H1 (cell line): ENCODE data around the gene CCDC120. TPM values are rescaled to one million over a fixed set of nuclear protein-coding genes. Genes with fewer than 3 reads are reported as not detected.

Experiments
- CTCF ChIA-PET: fragments of 300-600 bp; sonication (Branson Sonifier 250); formaldehyde crosslinking; loops from one replicate; lab custom pipeline; 2021; ENCODE audit not compliant: partially characterized antibody; lab: Charles Lee
- POLR2A ChIA-PET: fragments of 300-600 bp; sonication (Branson Sonifier 250); formaldehyde crosslinking; loops from one replicate; lab custom pipeline; 2021; ENCODE audit warnings: inconsistent platforms; ENCODE audit not compliant: partially characterized antibody; lab: Charles Lee
- DNase-seq, 2 experiments: peaks; one replicate each; pipeline versions ENCODE4 v3.0.0 to v3.0.0-alpha.2; 2010 to 2022; ENCODE audit warnings: low spot score in 2 of 2, low read depth in 1 of 2, mixed read lengths in 1 of 2
- FAIRE-seq: peaks from 2 replicates; lab custom pipeline; 2011; peaks lifted over from hg19 to GRCh38; lab: Jason Lieb, UNC
- H2AFZ ChIP-seq: 2 replicates; pipeline ENCODE4 v1.8.1; 2012; ENCODE audit warnings: low read length, inconsistent platforms
- H2AK5ac ChIP-seq: 2 replicates; pipeline ENCODE4 v1.6.1; 2013; ENCODE audit warnings: low read depth, low read length
- H2BK120ac ChIP-seq: replicated peaks from 2 replicates; pipeline ENCODE3; 2013; ENCODE audit warnings: low read depth, low read length, inconsistent platforms
- H2BK12ac ChIP-seq: 2 replicates; pipeline ENCODE4 v1.6.1; 2013; ENCODE audit warnings: low read depth, low read length
- H2BK15ac ChIP-seq: 2 replicates; pipeline ENCODE4 v1.6.1; 2013; ENCODE audit warnings: low read length
- H2BK20ac ChIP-seq: 2 replicates; pipeline ENCODE4 v1.6.1; 2013; ENCODE audit warnings: low read length
- H2BK5ac ChIP-seq: 2 replicates; pipeline ENCODE4 v1.6.1; 2013; ENCODE audit warnings: low read depth, low read length
- H3K14ac ChIP-seq: 2 replicates; pipeline ENCODE4 v1.6.1; 2013; ENCODE audit warnings: inconsistent platforms; ENCODE audit not compliant: insufficient read length
- H3K18ac ChIP-seq: 2 replicates; pipeline ENCODE4 v1.6.1; 2013; ENCODE audit warnings: low read length; ENCODE audit errors: extremely low read depth
- H3K23ac ChIP-seq: 2 replicates; pipeline ENCODE4 v1.6.1; 2013; ENCODE audit warnings: inconsistent platforms; ENCODE audit not compliant: insufficient read length
- H3K23me2 ChIP-seq: 2 replicates; pipeline ENCODE4 v1.6.1; 2013; ENCODE audit warnings: low read depth, low read length
- H3K27ac ChIP-seq: 2 replicates; pipeline ENCODE4 v1.6.1; 2011; ENCODE audit warnings: low read depth, low read length, inconsistent platforms
- H3K27me3 ChIP-seq, 4 experiments: replicated peaks in 1 of 4; 1 replicate in 1 of 4; 2 replicates in 3 of 4; pipeline versions ENCODE4 v1.6.1 to v1.8.1; 2011 to 2013; ENCODE audit warnings: low read length in 3 of 4, mild to moderate bottlenecking in 3 of 4, inconsistent platforms in 2 of 4, mixed read lengths in 2 of 4, moderate library complexity in 1 of 4; ENCODE audit not compliant: control insufficient read depth in 3 of 4, insufficient read depth in 3 of 4; ENCODE audit errors: extremely low read depth in 1 of 4
- H3K36me3 ChIP-seq, 4 experiments: 2 replicates each; pipeline versions ENCODE4 v1.6.1 to v1.8.1; 2011 to 2013; ENCODE audit warnings: mild to moderate bottlenecking in 4 of 4, low read length in 3 of 4, moderate library complexity in 2 of 4, control low read depth in 1 of 4, inconsistent platforms in 1 of 4; ENCODE audit not compliant: insufficient read depth in 4 of 4, control insufficient read depth in 2 of 4
- H3K4ac ChIP-seq: replicated peaks from 2 replicates; pipeline ENCODE3; 2013; ENCODE audit warnings: low read length, low read depth, mixed read lengths, inconsistent platforms; ENCODE audit not compliant: insufficient read length
- H3K4me1 ChIP-seq, 4 experiments: replicated peaks in 1 of 4; 1 replicate in 1 of 4; 2 replicates in 3 of 4; pipeline versions ENCODE4 v1.6.1 to v1.8.1; 2011 to 2013; ENCODE audit warnings: low read length in 3 of 4, inconsistent platforms in 2 of 4, mixed read lengths in 1 of 4; ENCODE audit not compliant: insufficient read depth in 4 of 4, control insufficient read depth in 3 of 4
- H3K4me2 ChIP-seq, 2 experiments: 2 replicates each; pipeline versions ENCODE4 v1.6.1 to v1.8.1; 2011 to 2013; ENCODE audit warnings: low read depth in 2 of 2, low read length in 2 of 2, control low read depth in 1 of 2, inconsistent platforms in 1 of 2, mild to moderate bottlenecking in 1 of 2; ENCODE audit not compliant: insufficient read depth in 1 of 2
- H3K4me3 ChIP-seq, 4 experiments: fragments of 200-600, 300-600 bp in 1 of 4; sonication (generic), shearing (Covaris generic), sonication (Bioruptor Twin) in 1 of 4; 2 replicates each; pipeline versions ENCODE4 v1.5.1 to v1.8.1; 2011 to 2016; ENCODE audit warnings: low read length in 4 of 4, low read depth in 3 of 4, control low read depth in 2 of 4, inconsistent platforms in 2 of 4, mild to moderate bottlenecking in 2 of 4, mixed read lengths in 1 of 4, moderate library complexity in 1 of 4; ENCODE audit not compliant: insufficient read depth in 2 of 4; ENCODE audit errors: extremely low read depth in 1 of 4
- H3K56ac ChIP-seq: replicated peaks from 2 replicates; pipeline ENCODE3; 2013; ENCODE audit warnings: low read depth, mild to moderate bottlenecking, mixed read lengths, low read length, inconsistent platforms; ENCODE audit not compliant: insufficient read length
- H3K79me1 ChIP-seq: 2 replicates; pipeline ENCODE4 v1.6.1; 2013; ENCODE audit warnings: low read depth, low read length, control low read depth
- H3K79me2 ChIP-seq, 2 experiments: 2 replicates each; pipeline versions ENCODE4 v1.6.1 to v1.8.1; 2012 to 2013; ENCODE audit warnings: low read length in 2 of 2, mild to moderate bottlenecking in 2 of 2, inconsistent platforms in 1 of 2; ENCODE audit not compliant: insufficient read depth in 2 of 2, control insufficient read depth in 1 of 2
- H3K9ac ChIP-seq, 4 experiments: replicated peaks in 1 of 4; 1 replicate in 1 of 4; 2 replicates in 3 of 4; pipeline versions ENCODE4 v1.6.1 to v1.8.1; 2011 to 2013; ENCODE audit warnings: low read depth in 3 of 4, low read length in 3 of 4, control low read depth in 2 of 4, mild to moderate bottlenecking in 2 of 4, moderate library complexity in 2 of 4, inconsistent platforms in 1 of 4; ENCODE audit errors: extremely low read depth in 1 of 4
- H3K9me3 ChIP-seq, 2 experiments: 2 replicates each; pipeline versions ENCODE4 v1.6.1 to v1.8.1; 2012 to 2013; ENCODE audit warnings: mild to moderate bottlenecking in 2 of 2, moderate library complexity in 2 of 2, control low read depth in 1 of 2, inconsistent platforms in 1 of 2, low read depth in 1 of 2, low read length in 1 of 2, mixed read lengths in 1 of 2; ENCODE audit not compliant: insufficient read depth in 2 of 2
- H4K20me1 ChIP-seq, 2 experiments: replicated peaks in 1 of 2; 2 replicates each; pipeline versions ENCODE3 to v1.8.1; 2011 to 2013; ENCODE audit warnings: inconsistent platforms in 2 of 2, low read length in 2 of 2, mild to moderate bottlenecking in 1 of 2; ENCODE audit not compliant: insufficient read depth in 2 of 2, control insufficient read depth in 1 of 2
- H4K5ac ChIP-seq: 2 replicates; pipeline ENCODE4 v1.6.1; 2013; ENCODE audit warnings: low read length, low read depth, mixed read lengths, inconsistent platforms; ENCODE audit not compliant: insufficient read length
- H4K8ac ChIP-seq: 2 replicates; pipeline ENCODE4 v1.8.0; 2013; ENCODE audit warnings: mild to moderate bottlenecking, moderate library complexity, low read length, inconsistent platforms; ENCODE audit not compliant: insufficient read depth; ENCODE audit errors: extremely low read depth
- H4K91ac ChIP-seq: replicated peaks from 2 replicates; pipeline ENCODE3; 2013; ENCODE audit warnings: low read length, mixed read lengths, inconsistent platforms; ENCODE audit not compliant: insufficient read length
- ASH2L ChIP-seq: fragments of 200-600, 300-600 bp; sonication (generic); IDR thresholded peaks from one replicate; pipeline ENCODE4 v1.7.1; 2017; ENCODE audit warnings: low read length
- BCL11A ChIP-seq, 2 experiments: IDR thresholded peaks; one replicate each; pipeline ENCODE4 v1.6.1; 2011; ENCODE audit warnings: low read depth in 2 of 2, low read length in 2 of 2, mild to moderate bottlenecking in 2 of 2
- CHD2 ChIP-seq: IDR thresholded peaks from 2 replicates; pipeline ENCODE4 v1.6.1; 2012; ENCODE audit warnings: low read length, improper control_type of control experiment
- POLR2A ChIP-seq, 2 experiments: IDR thresholded peaks; 1 replicate in 1 of 2; 2 replicates in 1 of 2; pipeline ENCODE4 v1.6.1; 2011; ENCODE audit warnings: low read depth in 2 of 2, low read length in 2 of 2, mild to moderate bottlenecking in 2 of 2; ENCODE audit errors: control extremely low read depth in 1 of 2
- SIN3A ChIP-seq, 2 experiments: IDR thresholded peaks in 1 of 2; conservative IDR thresholded peaks in 1 of 2; 2 replicates each; pipeline ENCODE4 v1.6.1; 2011 to 2012; ENCODE audit warnings: low read length in 2 of 2, improper control_type of control experiment in 1 of 2, low read depth in 1 of 2, mild to moderate bottlenecking in 1 of 2
- WGBS, 2 experiments: shearing (Covaris generic) in 1 of 2; methylation state at CpG; one replicate each; pipeline versions ENCODE4 v1.1.6 to v1.1.7; 2013 to 2015; ENCODE audit warnings: low lambda C conversion rate in 2 of 2, mixed read lengths in 2 of 2, inconsistent platforms in 1 of 2, low coverage in 1 of 2, missing lambda C conversion rate in 1 of 2; ENCODE audit not compliant: insufficient replicate concordance in 2 of 2, insufficient coverage in 1 of 2, insufficient read length in 1 of 2; ENCODE audit errors: extremely low coverage in 1 of 2, missing lambda C conversion rate in 1 of 2; 5-methylcytosine and 5-hydroxymethylcytosine counted together
- polyA plus RNA-seq, 7 experiments: library from polyadenylated mRNA; depleted of rRNA in 3 of 7; stranded (reverse) in 5 of 7; unstranded in 2 of 7; fragments of >200 nt in 5 of 7; fragments of 200-250 nt in 2 of 7; gene quantifications; 1 replicate in 5 of 7; 2 replicates in 1 of 7; 4 replicates in 1 of 7; pipeline versions ENCODE4 v1.2.1 to v1.2.3, GENCODE V29; 2011 to 2013; ENCODE audit warnings: missing spikeins in 2 of 7, mixed read lengths in 2 of 7
- total RNA-seq: library from RNA; stranded (reverse); fragmentation: NEBNext Ultra II Directional; extraction: Animal tissue kit (Norgen Biotek cat#: 25700); gene quantifications from 2 replicates; pipeline ENCODE4 v1.2.1, GENCODE V29; 2021
- TF ChIP-seq, protein P1 (sequence below): IDR thresholded peaks from 2 replicates; pipeline ENCODE4 v1.6.1; 2012; ENCODE audit warnings: inconsistent platforms
- TF ChIP-seq, protein P2 (sequence below), 3 experiments: IDR thresholded peaks; 1 replicate in 2 of 3; 2 replicates in 1 of 3; pipeline versions ENCODE4 v1.5.1 to v1.6.1; 2011; ENCODE audit warnings: low read length in 3 of 3, mild to moderate bottlenecking in 3 of 3, inconsistent platforms in 2 of 3, low read depth in 1 of 3, moderate library complexity in 1 of 3; ENCODE audit not compliant: insufficient read depth in 1 of 3; ENCODE audit errors: control extremely low read depth in 1 of 3

The CCDC120 gene
- total and polyA plus RNA-seq, 2 of the 8 experiments (the other 6 are each of a cell fraction or from before 2014, with no cell fraction given): 4.9 to 11.9 TPM

DNA sequence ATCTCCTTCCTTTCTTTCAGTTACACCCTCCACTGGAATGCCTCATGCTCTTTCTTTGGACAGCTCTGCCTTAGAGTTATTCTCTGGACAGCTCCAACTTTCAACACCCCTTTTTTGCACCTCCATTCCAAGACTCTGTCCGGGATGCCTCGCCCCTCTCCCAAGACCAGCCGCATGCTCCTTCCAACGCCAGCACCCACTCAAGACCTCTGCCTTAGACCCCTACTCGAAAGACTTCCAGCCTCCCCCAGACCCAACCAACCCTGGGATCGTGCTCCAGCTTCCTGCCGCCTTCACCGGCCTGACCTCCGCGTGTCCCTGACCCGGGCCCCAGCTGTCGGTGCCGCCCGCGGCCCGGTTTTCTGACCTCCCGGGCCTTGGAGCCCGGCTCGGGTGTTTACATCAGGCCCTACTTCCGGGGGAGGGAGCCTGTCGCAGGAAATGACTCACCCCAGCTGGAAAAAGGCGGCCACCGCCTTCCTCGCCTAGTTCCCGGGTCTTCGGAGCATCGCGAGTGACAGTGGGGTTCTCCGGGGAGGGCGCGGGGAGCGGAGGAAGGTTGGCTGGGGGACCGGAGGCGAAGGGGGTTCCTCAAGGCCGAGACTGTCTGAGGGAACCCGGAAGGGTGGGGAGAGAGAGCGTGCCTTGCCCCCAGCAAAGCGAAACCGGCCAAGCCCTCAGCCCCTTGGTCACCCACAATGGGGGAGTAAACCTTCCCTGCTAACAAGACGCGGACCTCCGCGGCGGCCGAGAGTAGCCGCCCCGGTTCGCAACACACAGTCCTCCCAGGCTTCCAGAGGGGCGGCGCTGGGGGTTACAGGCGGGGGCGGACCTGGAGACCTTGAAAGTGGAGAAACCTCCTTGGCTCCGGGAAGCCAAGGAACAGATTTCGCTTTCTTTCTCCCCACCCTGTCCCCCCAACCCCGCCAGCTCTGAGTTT lies 21.0 kb downstream of the CCDC120 start, which contains the start of gene WDR45:
Gene WDR45, minus strand, starts transcription at position 399 of the 940 bp plus-strand sequence. CDS start 1,792 bp downstream, outside the sequence.
- 3% methylated on average over 16 of the region's 55 CpGs; no CpG with 5 or more reads in 1 of the 2 experiments for WGBS, 2 experiments
- H2BK12ac ChIP-seq: no peak within 1 kb of the TSS
- TF ChIP-seq BCL11A (IDR thresholded peaks at IDR 0.05; ENCODE audit: low read depth in 2 of 2, low read length in 2 of 2) (no peak), CHD2 (peak; percentile 33; the same call in 1 of the 2 replicates), POLR2A (IDR thresholded peaks at IDR 0.05; ENCODE audit: control extremely low read depth in 1 of 2, low read depth in 2 of 2, low read length in 2 of 2) (0 out of 3 replicates have a peak, but pooled peaks of 1 of the 2 experiments have one; percentile 32), ASH2L (peak; percentile 40), SIN3A (conservative IDR thresholded peaks at IDR 0.05 in 1 of 2, IDR thresholded peaks at IDR 0.05 in 1 of 2; ENCODE audit: low read depth in 1 of 2, low read length in 2 of 2) (peak; percentile 57; a peak in 1 of 4 replicates)
- TF ChIP-seq, protein P1, sequence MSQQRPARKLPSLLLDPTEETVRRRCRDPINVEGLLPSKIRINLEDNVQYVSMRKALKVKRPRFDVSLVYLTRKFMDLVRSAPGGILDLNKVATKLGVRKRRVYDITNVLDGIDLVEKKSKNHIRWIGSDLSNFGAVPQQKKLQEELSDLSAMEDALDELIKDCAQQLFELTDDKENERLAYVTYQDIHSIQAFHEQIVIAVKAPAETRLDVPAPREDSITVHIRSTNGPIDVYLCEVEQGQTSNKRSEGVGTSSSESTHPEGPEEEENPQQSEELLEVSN: peak; percentile 60; the same call in 1 of the 2 replicates
- TF ChIP-seq, protein P2, sequence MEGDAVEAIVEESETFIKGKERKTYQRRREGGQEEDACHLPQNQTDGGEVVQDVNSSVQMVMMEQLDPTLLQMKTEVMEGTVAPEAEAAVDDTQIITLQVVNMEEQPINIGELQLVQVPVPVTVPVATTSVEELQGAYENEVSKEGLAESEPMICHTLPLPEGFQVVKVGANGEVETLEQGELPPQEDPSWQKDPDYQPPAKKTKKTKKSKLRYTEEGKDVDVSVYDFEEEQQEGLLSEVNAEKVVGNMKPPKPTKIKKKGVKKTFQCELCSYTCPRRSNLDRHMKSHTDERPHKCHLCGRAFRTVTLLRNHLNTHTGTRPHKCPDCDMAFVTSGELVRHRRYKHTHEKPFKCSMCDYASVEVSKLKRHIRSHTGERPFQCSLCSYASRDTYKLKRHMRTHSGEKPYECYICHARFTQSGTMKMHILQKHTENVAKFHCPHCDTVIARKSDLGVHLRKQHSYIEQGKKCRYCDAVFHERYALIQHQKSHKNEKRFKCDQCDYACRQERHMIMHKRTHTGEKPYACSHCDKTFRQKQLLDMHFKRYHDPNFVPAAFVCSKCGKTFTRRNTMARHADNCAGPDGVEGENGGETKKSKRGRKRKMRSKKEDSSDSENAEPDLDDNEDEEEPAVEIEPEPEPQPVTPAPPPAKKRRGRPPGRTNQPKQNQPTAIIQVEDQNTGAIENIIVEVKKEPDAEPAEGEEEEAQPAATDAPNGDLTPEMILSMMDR (IDR thresholded peaks at IDR 0.05; ENCODE audit: control extremely low read depth in 1 of 3, insufficient read depth in 1 of 3, low read depth in 1 of 3, low read length in 3 of 3): no peak

More for the DNA sequence above, 21.0 kb downstream of the CCDC120 start, which contains the start of gene WDR45:
- Histone ChIP-seq H2AK5ac (no peak within 1 kb of the TSS), H3K4me3 (peak within 1 kb of the TSS; percentile 60 to 87 (median 75)), H3K36me3 (peaks cover 0 to 4% (median 0%) of the 10 kb centered on the region in 4 experiments; a peak in 2 of 8 replicates), H3K27ac (peak within 1 kb of the TSS; percentile 75), H3K56ac (no peak within 1 kb of the TSS), H3K14ac (no peak within 1 kb of the TSS), H3K23me2 (no peaks in the 10 kb centered on the region; the same call in 1 of the 2 replicates), H3K79me1 (no peaks in the 10 kb centered on the region), H3K23ac (no peak within 1 kb of the TSS), H3K9me3 (no peaks in the 10 kb centered on the region), H2BK5ac (no peak within 1 kb of the TSS), H3K4me1 (no peaks in the 10 kb centered on the region), H2BK20ac (no peak within 1 kb of the TSS), H4K5ac (no peak within 1 kb of the TSS), H2AFZ (no peak within 1 kb of the TSS), H3K4me2 (peak within 1 kb of the TSS; percentile 75 to 76), H3K4ac (no peak within 1 kb of the TSS), H4K8ac (peak within 1 kb of the TSS; percentile 89), H3K79me2 (no peaks in the 10 kb centered on the region), H3K18ac (no peak within 1 kb of the TSS; the same call in 1 of the 2 replicates), H2BK120ac (no peak within 1 kb of the TSS), H3K9ac (peak within 1 kb of the TSS; percentile 37 to 78 (median 66)), H2BK15ac (no peak within 1 kb of the TSS), H4K91ac (no peak within 1 kb of the TSS), H4K20me1 (no peaks in the 10 kb centered on the region), H3K27me3 (no peaks in the 10 kb centered on the region)
- ChIA-PET POLR2A (interaction anchor here (0.8 to 1.2 kb wide), 3 partner anchors 18 to 38 kb away, joined by 3 read pairs; partner anchors contain the start of gene TFE3), CTCF (interaction anchor here (0.6 to 1.1 kb wide), 3 partner anchors 10 to 108 kb away, joined by 3 read pairs; partner anchors contain the start of gene KCND1)
- FAIRE-seq (no peak), DNase-seq (peak in 1 of 2 experiments; percentile 67)
